LNCaP clone FGC (cell line): Measurements from ENCODE around the gene PDIA5.

Experiments
- DNase-seq: peaks from one replicate; pipeline ENCODE4 v3.0.0-alpha.2; 2011; ENCODE audit warnings: low read depth
- H3K4me3 ChIP-seq: 2 replicates; pipeline ENCODE4 v1.5.1; 2011; ENCODE audit warnings: mild to moderate bottlenecking, low read depth, low read length, control low read depth
- TF ChIP-seq, protein P1 (sequence below): IDR thresholded peaks from 2 replicates; pipeline ENCODE4 v1.5.1; 2012; ENCODE audit warnings: mild to moderate bottlenecking; ENCODE audit not compliant: control insufficient read depth, insufficient read depth; ENCODE audit errors: extremely low read depth

PDIA5 gene

DNA sequence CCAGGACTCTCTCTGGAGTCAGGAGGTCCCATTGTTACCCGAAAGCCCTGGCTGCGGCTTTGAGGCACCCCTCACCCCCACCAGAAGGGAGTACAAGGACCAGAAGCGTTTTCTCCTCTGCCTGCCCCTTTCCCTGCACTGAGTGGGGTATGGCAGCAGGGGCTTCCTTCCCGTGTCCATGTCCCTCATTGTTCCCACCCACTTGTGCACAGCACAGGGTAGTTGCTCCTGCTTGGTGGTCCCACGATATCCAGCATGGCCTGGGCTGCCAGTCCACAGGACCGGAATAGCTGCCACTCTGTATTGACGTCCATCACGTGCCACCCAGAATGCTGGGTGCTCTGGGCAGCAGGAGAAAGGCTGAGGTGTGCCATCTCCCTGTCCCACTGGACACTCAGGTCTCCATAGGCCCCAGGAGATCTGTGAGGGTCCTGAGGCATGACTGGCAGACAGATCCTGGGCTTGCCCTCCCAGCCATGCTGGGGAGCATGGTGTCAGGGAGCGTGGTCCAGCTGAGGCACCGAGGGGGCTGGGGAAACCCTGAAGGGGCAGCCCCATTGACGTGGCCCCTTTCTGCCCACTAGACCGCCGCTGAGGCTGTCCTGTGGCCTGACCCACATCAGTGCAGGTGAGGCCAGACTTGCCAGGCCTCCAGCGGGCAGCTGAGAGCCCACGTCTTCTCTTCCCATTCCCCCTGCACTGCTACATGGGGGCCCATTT is 89.6 kb downstream of the PDIA5 start:
- TF ChIP-seq, protein P1, sequence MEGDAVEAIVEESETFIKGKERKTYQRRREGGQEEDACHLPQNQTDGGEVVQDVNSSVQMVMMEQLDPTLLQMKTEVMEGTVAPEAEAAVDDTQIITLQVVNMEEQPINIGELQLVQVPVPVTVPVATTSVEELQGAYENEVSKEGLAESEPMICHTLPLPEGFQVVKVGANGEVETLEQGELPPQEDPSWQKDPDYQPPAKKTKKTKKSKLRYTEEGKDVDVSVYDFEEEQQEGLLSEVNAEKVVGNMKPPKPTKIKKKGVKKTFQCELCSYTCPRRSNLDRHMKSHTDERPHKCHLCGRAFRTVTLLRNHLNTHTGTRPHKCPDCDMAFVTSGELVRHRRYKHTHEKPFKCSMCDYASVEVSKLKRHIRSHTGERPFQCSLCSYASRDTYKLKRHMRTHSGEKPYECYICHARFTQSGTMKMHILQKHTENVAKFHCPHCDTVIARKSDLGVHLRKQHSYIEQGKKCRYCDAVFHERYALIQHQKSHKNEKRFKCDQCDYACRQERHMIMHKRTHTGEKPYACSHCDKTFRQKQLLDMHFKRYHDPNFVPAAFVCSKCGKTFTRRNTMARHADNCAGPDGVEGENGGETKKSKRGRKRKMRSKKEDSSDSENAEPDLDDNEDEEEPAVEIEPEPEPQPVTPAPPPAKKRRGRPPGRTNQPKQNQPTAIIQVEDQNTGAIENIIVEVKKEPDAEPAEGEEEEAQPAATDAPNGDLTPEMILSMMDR: no peak
- H3K4me3 ChIP-seq: no peak overlapping the region

DNA sequence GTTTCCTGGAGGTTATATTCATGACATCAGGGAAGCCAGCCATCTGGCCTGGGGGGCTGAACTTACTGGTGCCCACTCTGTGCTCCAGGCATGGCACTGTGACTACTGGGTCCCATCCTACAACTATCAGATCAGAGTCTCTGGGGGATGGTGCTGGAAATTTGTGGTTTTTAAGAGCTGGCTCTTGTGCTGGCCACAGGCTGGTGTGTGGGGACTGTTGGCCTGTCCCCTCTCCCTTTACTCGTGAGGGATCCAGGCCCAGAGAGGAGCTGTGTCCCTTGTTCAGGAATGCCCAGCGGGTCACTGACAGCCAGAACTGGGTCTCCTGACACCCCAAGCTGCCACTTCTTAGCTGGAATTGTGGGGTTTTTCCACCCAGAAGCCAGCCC is 90.4 kb downstream of the PDIA5 start:
- DNase-seq: no peak
- H3K4me3 ChIP-seq: peak overlapping the region; percentile 34; the same call in 1 of the 2 replicates
- TF ChIP-seq, protein P1: no peak

More for the DNA sequence above, 89.6 kb downstream of the PDIA5 start:
- DNase-seq: no peak

DNA sequence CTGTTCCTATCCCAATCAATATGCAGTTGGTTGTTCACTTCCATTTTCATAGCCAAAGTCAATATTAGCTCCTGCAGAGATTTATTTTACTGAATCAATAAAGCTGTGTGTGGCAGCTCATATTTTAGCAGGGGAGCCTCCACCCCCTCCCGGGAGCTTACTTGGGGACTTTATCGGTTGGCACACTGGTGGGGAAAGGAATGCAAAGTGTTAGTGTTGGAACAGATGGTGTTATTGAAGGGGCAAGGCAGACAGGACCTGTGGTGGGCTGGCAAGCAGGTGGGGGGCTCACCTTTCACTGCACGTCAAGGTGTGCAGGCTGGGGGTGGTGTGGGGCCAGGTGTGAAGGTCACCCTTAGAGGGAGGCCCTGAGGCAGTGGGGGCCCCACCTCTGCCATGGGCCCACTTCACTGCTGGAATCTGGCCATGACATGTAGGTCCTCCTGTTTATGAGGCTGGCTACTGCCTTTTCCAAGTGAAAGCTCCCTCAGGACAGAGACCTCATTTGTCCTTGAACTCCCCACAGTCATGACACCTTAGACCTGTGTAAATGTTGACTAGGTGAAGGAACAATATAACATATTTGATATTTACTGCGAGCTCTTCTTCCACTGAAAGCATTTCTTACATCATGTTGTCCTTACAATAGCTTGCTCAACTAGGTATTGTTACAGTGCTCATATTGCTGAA is 90.9 kb downstream of the PDIA5 start:
- TF ChIP-seq, protein P1: no peak
- peak; percentile 49 for DNase-seq
- H3K4me3 ChIP-seq: peak overlapping the region; percentile 34

DNA sequence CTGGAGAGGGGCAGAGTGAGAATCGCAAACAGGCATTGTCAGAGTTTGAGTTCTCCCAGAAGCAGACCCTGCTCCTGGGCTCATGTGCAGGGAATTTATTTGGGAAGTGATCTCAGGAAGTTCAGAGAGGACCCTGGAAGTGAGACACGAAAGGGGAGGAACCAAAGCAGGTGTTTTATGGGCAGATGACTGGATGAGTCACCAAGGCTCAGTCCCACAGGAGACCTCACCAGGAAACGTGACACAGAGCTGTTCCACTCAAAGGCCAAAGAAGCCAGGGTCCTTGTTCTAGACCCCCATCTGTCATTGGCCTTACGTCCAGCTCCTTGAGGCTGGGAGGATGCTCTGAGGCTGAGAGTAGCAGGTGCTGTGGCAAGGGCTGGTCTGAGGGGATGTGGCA is 91.5 kb downstream of the PDIA5 start:
- H3K4me3 ChIP-seq: peak overlapping the region; percentile 34
- peak; percentile 11 for DNase-seq
- TF ChIP-seq, protein P1: no peak

DNA sequence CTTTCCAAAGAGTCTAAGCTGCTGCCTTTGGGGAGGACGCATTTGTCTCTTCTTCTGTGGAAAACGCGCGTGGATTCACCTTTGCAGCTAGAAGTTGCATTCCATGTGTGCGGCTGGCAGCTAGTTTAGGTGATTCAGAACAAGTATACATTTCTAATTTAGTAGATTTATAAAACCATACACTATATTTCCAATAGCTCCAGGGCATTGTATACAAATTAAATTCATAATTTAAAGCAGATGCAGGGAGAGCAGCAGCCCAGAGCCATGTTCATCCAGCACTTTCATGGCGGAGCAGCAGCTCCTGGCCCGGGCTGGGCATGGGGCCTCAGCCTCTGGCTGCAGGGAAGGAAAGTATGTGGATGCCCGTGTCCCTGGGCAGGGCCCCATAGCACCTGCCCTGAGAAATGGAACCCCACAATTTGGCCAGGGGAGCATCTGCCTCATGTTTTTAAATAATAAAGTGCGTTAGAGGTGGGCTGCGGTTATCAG is 92.1 kb downstream of the PDIA5 start:
- DNase-seq: no peak
- no peak overlapping the region for H3K4me3 ChIP-seq
- TF ChIP-seq, protein P1: no peak

DNA sequence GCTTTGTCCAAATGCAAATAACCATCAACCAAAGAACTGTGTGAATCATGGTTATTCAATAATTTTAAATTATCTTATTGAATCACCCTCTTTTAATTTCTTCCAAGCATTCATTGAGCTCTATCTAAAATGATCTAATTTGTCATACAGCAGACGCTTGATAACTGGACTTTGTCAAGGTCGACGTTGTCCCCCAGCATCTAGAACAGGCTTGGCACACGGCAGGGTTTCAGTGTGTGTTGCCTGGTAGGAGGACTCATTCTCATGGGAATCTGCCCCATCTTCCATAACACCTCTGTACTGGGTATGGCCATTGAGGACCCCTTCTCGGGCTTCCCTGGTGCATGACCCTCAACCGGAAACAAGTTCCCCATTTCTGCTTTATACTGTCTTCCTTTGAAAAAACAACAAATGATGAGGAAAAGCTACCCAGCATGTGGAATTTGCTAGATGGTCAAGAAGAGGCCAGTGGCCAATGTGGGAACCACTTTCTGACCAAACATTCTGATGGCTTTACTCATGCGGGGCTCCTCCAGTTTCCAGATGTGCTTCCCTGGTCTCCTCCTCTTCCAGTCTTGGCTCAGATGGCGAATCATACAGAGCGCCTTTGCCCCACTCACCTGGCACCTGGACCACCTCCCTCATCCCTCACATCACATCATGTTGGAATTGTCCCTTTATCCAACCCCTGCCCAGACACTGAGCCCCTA is 93.3 kb downstream of the PDIA5 start:
- no peak overlapping the region for H3K4me3 ChIP-seq
- TF ChIP-seq, protein P1: no peak
- no peak for DNase-seq
